ENCODE results near the gene AFAP1L1. TPM values are rescaled to one million over a fixed set of nuclear protein-coding genes. Genes with fewer than 3 reads are reported as not detected.
A peak's percentile ranks its signal among the peaks of the same experiment; 100 is the strongest.
"Not testable (repeated sequence)": the region's sequence is repeated elsewhere in the genome, so short reads cannot be mapped to it uniquely, and the experiment has no call there.

Gene AFAP1L1
- total RNA-seq, 1 donor from 2014 or later, result 239 TPM

DNA sequence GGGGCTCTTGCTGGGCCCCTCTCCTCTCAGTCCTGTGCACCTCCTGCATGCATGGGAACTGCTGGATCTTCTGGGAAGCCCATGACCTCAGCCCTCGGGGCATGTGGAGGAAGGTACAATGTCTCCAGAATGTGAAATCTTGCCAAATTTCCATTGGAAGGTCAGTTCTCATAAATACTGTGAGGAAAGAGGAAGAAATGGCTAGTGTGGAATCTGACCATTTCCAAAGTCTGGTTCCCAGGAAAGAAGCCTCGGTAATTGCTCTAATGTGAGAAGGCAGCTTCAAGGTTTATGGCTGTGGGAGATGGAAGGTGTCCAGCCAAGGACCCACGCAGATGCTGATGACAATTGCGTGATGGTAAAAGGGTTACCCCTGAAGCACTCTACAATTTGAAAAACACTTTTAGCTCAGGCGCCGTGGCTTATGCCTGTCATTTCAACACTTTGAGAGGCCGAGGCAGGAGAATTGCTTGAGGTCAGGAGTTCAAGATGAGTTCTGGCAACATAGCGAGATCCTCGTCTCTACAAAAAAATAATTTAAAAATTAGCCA lies 115.5 kb downstream of the AFAP1L1 start:
- DNase-seq (ENCODE audit: low read depth), result no peak

DNA sequence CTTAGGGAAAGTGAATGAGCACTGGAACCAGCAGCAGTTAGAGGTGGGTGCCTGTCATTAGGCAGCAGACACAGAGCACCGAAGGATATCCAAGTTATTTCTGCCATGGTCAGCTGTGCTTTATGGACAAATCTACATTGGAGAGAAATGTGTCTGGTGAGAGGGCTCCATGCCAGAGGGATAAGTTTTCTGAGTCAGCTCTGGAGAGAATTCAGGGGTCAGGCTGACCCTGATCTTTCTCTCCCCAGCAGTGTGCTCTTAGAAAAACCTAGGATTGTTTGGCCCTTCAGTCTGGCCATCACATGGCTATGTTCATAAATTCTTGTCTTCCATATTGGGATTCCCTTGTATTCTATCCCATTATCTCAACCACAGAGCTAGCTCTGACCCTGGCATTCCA lies 116.3 kb downstream of the AFAP1L1 start:
- DNase-seq (ENCODE audit: low read depth), result peak; percentile 60

DNA sequence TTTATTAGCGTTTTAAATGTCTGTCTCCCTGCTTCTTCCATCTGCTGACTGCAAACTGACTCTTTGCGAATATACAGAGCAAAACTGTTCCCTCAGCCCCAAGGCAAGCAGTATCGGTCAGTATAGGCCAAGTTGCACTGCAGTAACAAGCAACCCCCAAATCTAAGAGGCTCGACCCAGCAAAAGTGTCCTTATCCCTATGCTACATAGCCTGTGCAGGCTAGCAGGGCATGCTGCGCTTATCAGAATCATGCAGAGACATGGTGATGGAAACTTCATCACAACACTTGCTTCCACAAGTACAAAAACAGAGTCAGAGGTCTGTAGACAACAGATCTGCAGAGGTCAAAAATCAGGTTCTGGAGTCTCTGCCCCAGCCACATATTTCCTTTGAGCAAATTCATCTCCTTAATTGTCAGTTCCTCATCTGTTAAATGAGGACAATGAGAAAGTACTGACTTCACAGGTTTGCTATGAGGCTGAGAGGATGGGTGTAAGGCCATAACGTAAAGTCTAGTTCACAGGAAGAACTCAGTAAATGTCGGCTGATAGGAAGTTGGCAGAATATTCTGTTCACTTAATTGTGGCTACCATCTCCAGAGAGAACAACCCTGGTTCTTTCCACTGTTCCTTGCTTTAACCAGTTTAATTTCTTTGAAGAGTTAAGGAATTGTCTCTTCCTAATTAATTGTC lies 117.0 kb downstream of the AFAP1L1 start:
- no peak for DNase-seq (ENCODE audit: low read depth)

DNA sequence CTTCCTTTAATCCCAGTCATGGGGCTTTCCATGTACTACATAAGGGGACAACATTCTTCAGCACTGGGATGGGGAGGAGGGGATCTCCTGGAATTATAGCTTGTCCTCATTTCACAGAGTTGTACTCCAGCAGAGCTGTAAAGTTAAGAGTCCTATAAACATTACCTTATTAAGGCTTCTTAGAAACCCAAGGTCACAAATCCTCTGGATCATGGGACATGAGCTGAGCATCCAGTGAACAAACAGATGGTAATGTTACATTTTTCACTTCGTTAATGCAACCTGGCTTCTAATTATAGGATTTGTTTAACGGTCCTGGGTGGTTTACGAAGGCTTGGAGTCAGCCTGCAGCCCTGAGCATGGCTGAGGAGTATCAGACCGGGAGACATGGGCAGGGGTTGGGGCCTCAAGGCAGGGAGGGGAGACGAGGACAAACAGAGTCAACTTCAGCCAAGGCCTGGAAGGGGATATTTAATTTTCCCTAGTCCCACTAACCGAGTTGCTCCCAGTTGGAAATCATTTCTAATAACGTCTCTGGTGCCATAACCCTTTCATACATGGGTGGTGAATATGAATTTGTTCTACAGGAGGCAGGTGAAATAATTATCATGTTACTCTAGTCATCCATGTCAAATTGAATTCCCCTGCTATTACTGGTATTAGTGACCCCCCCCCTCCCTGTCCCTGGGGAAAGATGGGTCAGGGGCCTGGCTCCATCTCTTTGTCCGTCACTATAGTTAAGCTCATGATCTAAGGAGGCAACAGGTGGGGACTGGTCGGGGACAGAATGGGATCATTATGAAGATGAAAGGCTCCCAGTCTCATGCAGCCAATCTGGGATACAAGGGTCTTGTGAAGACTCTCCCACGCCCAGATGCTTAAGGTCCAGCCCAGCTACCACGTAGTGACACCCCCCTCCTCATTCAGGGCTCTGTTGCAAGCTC lies 118.2 kb downstream of the AFAP1L1 start:
- DNase-seq (ENCODE audit: low read depth), result peak; percentile 44

DNA sequence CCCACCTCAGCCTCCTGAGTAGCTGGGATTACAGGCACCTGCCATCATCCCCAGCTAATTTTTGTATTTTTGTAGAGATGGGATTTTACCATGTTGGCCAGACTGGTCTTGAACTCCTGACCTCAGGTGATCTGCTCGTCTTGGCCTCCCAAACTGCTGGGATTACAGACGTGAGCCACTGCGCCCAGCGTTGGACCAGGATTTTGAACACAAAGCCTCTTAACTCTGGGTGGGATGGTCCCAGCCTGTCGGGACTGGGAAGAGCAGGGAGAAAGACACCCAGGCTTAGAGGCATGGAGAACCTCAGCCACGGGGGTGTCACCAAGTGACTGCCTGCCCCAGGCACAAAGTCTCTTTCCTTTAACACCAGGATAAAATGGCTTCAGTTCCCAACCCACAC lies 119.4 kb downstream of the AFAP1L1 start:
- not testable (repeated sequence) for DNase-seq (ENCODE audit: low read depth)

Other genes with a start within 250 kb of the AFAP1L1 start
- 3.9 and 4.3 TPM in 2 replicates for gene SH3TC2, start 208.8 kb upstream of the AFAP1L1 start, total RNA-seq
- 126 and 220 TPM in 2 replicates for gene ABLIM3, start 130.4 kb upstream of the AFAP1L1 start, total RNA-seq
- gene GRPEL2, start 73.6 kb downstream of the AFAP1L1 start, total RNA-seq, result 12.8 and 14.3 TPM in 2 replicates
- gene PCYOX1L, start 86.2 kb downstream of the AFAP1L1 start, total RNA-seq, result 8.1 and 10.5 TPM in 2 replicates
- gene IL17B, start 107.4 kb downstream of the AFAP1L1 start, total RNA-seq, result 18.0 and 20.9 TPM in 2 replicates